ENCODE results near the gene KIF1B. TPM values are rescaled to one million over a fixed set of nuclear protein-coding genes. Genes with fewer than 3 reads are reported as not detected.

KIF1B gene
- total and polyA plus RNA-seq, 8 donors, result 8.2 to 26.4 (median 19.3) TPM

DNA sequence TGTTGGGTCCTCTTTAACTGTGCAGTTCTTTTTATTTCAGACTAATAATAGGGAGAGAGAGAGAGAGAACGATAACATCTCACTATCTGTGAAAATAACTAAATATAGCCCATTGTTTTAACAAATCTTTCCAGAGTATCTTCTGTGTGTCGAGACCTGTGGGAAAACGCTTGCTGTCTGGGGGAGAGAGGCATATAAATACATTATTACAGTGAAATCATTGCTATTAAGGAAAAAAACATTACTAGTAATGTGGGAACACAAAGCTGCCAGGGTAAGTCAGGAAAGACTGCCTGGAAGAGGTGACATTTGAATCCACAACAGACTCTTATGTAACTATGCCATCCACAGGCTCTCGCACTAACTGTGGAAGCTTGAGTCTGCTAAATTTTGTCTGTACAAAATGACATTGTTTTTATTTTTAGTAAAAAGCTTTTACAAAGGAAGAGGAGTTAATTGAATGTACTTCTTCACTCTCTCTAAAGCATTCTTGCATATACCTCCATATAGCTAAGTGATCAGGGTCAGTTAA, 128.7 kb downstream of the KIF1B start:
- DNase-seq (no peak), FAIRE-seq (no peak), ATAC-seq (no peak)
- WGBS, 2 donors, result 89 to 91% methylated on average over 4 of the region's 4 CpGs
- intact Hi-C loops (cut with DNase I), result no loop called here
- H3K4me1 ChIP-seq, result no peaks in the 10 kb centered on the region
- H3K4me3 ChIP-seq, result no peak overlapping the region
- H3K27me3 ChIP-seq, result no peaks in the 10 kb centered on the region
- H3K9me3 ChIP-seq, result no peaks in the 10 kb centered on the region
- TF ChIP-seq, protein P1, sequence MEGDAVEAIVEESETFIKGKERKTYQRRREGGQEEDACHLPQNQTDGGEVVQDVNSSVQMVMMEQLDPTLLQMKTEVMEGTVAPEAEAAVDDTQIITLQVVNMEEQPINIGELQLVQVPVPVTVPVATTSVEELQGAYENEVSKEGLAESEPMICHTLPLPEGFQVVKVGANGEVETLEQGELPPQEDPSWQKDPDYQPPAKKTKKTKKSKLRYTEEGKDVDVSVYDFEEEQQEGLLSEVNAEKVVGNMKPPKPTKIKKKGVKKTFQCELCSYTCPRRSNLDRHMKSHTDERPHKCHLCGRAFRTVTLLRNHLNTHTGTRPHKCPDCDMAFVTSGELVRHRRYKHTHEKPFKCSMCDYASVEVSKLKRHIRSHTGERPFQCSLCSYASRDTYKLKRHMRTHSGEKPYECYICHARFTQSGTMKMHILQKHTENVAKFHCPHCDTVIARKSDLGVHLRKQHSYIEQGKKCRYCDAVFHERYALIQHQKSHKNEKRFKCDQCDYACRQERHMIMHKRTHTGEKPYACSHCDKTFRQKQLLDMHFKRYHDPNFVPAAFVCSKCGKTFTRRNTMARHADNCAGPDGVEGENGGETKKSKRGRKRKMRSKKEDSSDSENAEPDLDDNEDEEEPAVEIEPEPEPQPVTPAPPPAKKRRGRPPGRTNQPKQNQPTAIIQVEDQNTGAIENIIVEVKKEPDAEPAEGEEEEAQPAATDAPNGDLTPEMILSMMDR (IDR thresholded peaks at IDR 0.05), result no peak
- H3K36me3 ChIP-seq, result peaks cover 0 to 77% (median 21%) of the 10 kb centered on the region in 3 donors
- H3K27ac ChIP-seq, result no peak overlapping the region

DNA sequence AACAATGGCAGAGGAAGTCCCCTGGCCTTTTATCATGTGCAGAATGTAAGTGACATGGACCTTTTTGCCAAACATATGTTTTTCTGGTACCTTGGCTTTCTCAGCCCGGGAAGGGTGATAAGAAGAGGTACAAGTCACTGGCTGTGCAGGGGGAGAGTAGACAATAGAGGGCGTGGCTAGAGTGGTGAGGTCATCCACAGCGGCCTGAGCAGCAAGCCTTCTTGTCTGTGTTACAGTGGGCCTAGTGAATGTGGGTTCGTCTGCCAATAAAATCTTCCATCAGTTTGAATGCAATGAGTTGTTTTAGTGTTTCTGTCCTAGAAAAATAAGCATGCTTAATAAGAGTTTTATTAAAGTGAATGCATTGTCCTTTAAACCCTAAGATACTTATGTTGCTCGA, 129.4 kb downstream of the KIF1B start:
- peaks cover 0 to 78% (median 19%) of the 10 kb centered on the region in 3 donors for H3K36me3 ChIP-seq
- intact Hi-C loops (cut with DNase I), result no loop called here
- H3K4me3 ChIP-seq, result no peak overlapping the region
- no peaks in the 10 kb centered on the region for H3K4me1 ChIP-seq
- DNase-seq (no peak), ATAC-seq (peak in 3 of 4 donors; percentile 48 to 74 (median 49)), FAIRE-seq (no peak)
- H3K27ac ChIP-seq, result no peak overlapping the region
- TF ChIP-seq, protein P1 (IDR thresholded peaks at IDR 0.05), result no peak
- no peaks in the 10 kb centered on the region for H3K9me3 ChIP-seq
- WGBS, 2 donors, result 57 to 58% methylated on average over 5 of the region's 5 CpGs
- no peaks in the 10 kb centered on the region for H3K27me3 ChIP-seq

DNA sequence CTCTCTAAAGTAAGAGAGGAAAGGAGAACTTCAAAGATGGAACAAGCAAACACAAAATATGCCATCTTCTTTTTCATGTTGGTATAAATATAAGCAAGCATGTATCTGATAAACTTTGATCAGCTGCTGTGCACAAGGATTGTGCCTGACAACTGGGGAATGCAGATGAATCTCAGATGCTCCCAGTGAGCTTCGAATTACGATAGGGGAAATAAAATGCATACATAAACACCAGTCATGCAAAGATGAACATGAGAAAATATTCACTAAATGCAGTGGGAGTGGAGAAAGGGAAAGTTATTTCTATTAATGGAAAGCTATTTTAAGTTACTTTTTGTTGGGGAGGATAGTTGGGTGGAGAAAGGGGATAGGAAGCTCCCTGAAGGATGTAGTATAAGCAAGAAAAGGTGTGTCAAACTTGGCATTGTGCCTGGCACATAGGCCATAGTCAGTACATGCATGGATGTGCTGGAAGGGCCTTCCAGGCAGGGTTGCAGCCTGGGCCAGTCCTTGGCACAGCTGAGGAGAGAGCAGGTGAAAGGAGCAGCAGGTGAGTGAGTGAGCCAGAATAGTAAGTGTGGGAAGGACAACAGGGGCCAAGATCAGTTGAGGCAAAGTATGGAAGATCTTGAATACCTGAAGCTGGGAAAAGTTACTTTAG, 130.7 kb downstream of the KIF1B start:
- TF ChIP-seq, protein P1 (IDR thresholded peaks at IDR 0.05), result no peak
- H3K27ac ChIP-seq, result no peak overlapping the region
- no peaks in the 10 kb centered on the region for H3K9me3 ChIP-seq
- no peak for FAIRE-seq
- H3K4me1 ChIP-seq, result no peaks in the 10 kb centered on the region
- no peak overlapping the region for H3K4me3 ChIP-seq
- WGBS, 2 donors, result 93 to 94% methylated on average over 2 of the region's 2 CpGs
- ATAC-seq, result no peak
- no peaks in the 10 kb centered on the region for H3K27me3 ChIP-seq
- peaks cover 0 to 70% (median 14%) of the 10 kb centered on the region in 3 donors for H3K36me3 ChIP-seq
- intact Hi-C loops (cut with DNase I), result no loop called here
- DNase-seq, result no peak

DNA sequence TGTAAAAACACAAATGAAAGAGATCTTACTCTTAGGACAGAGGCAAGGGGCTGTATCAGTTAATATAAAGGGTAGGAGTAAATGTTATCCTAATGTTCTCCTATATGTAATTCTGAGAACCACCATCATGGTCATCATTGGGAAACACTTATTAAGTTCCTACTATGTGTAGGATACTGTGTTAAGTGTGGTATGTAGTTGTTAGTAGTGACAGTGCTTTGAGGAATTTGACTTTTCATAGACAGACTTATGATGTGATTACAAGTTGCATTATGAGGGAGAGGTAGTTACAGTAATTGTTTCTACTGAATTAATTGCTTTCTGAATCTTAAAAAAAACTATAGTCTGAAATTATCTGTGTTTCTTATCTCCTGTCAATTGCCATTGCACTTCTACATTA, 136.7 kb downstream of the KIF1B start:
- FAIRE-seq (no peak), DNase-seq (no peak), ATAC-seq (no peak)
- Histone ChIP-seq H3K27me3 (no peaks in the 10 kb centered on the region), H3K4me1 (no peaks in the 10 kb centered on the region), H3K36me3 (peaks cover 4 to 54% (median 8%) of the 10 kb centered on the region in 3 donors), H3K9me3 (no peaks in the 10 kb centered on the region), H3K27ac (no peak overlapping the region), H3K4me3 (no peak overlapping the region)
- intact Hi-C loops (cut with DNase I), result no loop called here
- TF ChIP-seq, protein P1 (IDR thresholded peaks at IDR 0.05), result no peak

DNA sequence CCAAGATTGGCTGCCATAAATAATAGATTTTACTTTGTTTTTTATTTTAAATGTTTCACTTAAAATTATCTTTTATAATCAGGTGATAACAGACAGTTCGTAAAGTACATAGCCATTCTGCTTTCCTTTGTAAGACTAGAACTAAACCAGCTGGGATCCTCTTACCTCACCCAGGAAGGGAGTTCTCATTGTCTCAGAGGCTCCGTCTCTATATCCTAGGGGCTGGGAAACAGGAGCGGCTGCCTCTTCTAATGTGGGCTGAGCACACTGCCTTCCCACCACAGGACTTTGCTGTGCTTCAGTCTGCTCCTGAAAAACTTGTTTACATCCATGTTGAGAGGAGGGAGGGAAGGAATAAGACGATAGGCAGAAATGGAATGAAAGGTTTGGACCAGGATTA, 142.9 kb downstream of the KIF1B start:
- peaks cover 0 to 44% (median 0%) of the 10 kb centered on the region in 3 donors for H3K36me3 ChIP-seq
- 75 to 84% methylated on average over 4 of the region's 4 CpGs for WGBS, 2 donors
- H3K27ac ChIP-seq, result no peak overlapping the region
- no peak overlapping the region for H3K4me3 ChIP-seq
- no peaks in the 10 kb centered on the region for H3K9me3 ChIP-seq
- no peak for DNase-seq
- intact Hi-C loops (cut with DNase I), result no loop called here
- FAIRE-seq, result no peak
- TF ChIP-seq, protein P1 (IDR thresholded peaks at IDR 0.05), result no peak
- no peaks in the 10 kb centered on the region for H3K4me1 ChIP-seq
- H3K27me3 ChIP-seq, result no peaks in the 10 kb centered on the region
- ATAC-seq, result no peak

Data from pancreas (tissue), 10 donors.